Hepatocyte (in vitro differentiated cells): ENCODE results near the gene PRKCA. TPM values are rescaled to one million over a fixed set of nuclear protein-coding genes. Genes with fewer than 3 reads are reported as not detected.
A peak's percentile ranks its signal among the peaks of the same experiment; 100 is the strongest.

Experiments
- DNase-seq: peaks from one replicate; pipeline ENCODE4 v3.0.0-alpha.2; 2016; ENCODE audit warnings: low spot score
- H2AFZ ChIP-seq: fragments of 200-600 bp; sonication (generic); 2 replicates; pipeline ENCODE4 v1.6.0; 2016; ENCODE audit warnings: antibody characterized with exemption, mild to moderate bottlenecking
- H3K27ac ChIP-seq: fragments of 200-600 bp; sonication (generic); 2 replicates; pipeline ENCODE4 v1.5.1; 2016; ENCODE audit warnings: mild to moderate bottlenecking
- H3K27me3 ChIP-seq: fragments of 200-600 bp; sonication (generic); 2 replicates; pipeline ENCODE4 v1.6.1; 2016
- H3K36me3 ChIP-seq: fragments of 200-600 bp; sonication (generic); replicated peaks from 2 replicates; pipeline ENCODE4 v1.5.1; 2016; ENCODE audit warnings: low read depth; ENCODE audit not compliant: insufficient read depth
- H3K4me1 ChIP-seq: fragments of 200-600 bp; sonication (generic); 2 replicates; pipeline ENCODE4 v1.5.1; 2016; ENCODE audit warnings: mild to moderate bottlenecking, moderate library complexity; ENCODE audit not compliant: insufficient read depth
- H3K4me2 ChIP-seq: fragments of 200-600 bp; sonication (generic); 2 replicates; pipeline ENCODE4 v1.6.0; 2016
- H3K4me3 ChIP-seq: fragments of 200-600 bp; sonication (generic); 2 replicates; pipeline ENCODE4 v1.5.1; 2016; ENCODE audit warnings: mild to moderate bottlenecking
- H3K79me2 ChIP-seq: fragments of 200-600 bp; sonication (generic); 2 replicates; pipeline ENCODE4 v1.6.0; 2017; ENCODE audit warnings: mild to moderate bottlenecking
- H3K9me2 ChIP-seq: fragments of 200-600 bp; sonication (generic); replicated peaks from 2 replicates; pipeline ENCODE4 v1.6.0; 2017; ENCODE audit warnings: mild to moderate bottlenecking; ENCODE audit not compliant: insufficient read depth
- H3K9me3 ChIP-seq: fragments of 200-600 bp; sonication (generic); 2 replicates; pipeline ENCODE4 v1.5.1; 2016; ENCODE audit warnings: low read depth, mild to moderate bottlenecking
- H4K20me1 ChIP-seq: fragments of 200-600 bp; sonication (generic); 2 replicates; pipeline ENCODE4 v1.6.0; 2016; ENCODE audit warnings: mild to moderate bottlenecking; ENCODE audit not compliant: insufficient read depth, poor library complexity, severe bottlenecking
- EZH2 ChIP-seq: fragments of 200-600 bp; sonication (generic); IDR thresholded peaks from 2 replicates; pipeline ENCODE4 v1.6.1; 2016; ENCODE audit warnings: antibody characterized with exemption, mild to moderate bottlenecking, borderline replicate concordance
- EZH2phosphoT487 ChIP-seq: fragments of 200-600 bp; sonication (generic); IDR thresholded peaks from one replicate; pipeline ENCODE4 v1.6.1; 2018; ENCODE audit warnings: antibody characterized with exemption, mild to moderate bottlenecking, low read depth, moderate library complexity; ENCODE audit not compliant: unreplicated experiment, severe bottlenecking
- WGBS: methylation state at CpG from one replicate; pipeline ENCODE4 v1.1.6; 2016; ENCODE audit warnings: low lambda C conversion rate; ENCODE audit errors: missing lambda C conversion rate; 5-methylcytosine and 5-hydroxymethylcytosine counted together
- polyA plus RNA-seq: library from polyadenylated mRNA; unstranded; fragments of >200 nt; fragmentation: Nextera tagmentation; extraction: Ambion mirVana; gene quantifications from 2 replicates; pipeline ENCODE4 v1.2.1, GENCODE V29; 2016
- total RNA-seq: library from RNA; depleted of rRNA; stranded (reverse); fragments of >200 nt; gene quantifications from 2 replicates; pipeline ENCODE4 v1.2.3, GENCODE V29; 2014
- TF ChIP-seq, protein P1 (sequence below): fragments of 200-600 bp; sonication (generic); IDR thresholded peaks from 2 replicates; pipeline ENCODE4 v1.5.1; 2016; ENCODE audit warnings: antibody characterized with exemption, mild to moderate bottlenecking; ENCODE audit not compliant: poor library complexity

Gene PRKCA
- total and polyA plus RNA-seq, 2 experiments from 2014 or later = 5.9 to 18.5 TPM

DNA sequence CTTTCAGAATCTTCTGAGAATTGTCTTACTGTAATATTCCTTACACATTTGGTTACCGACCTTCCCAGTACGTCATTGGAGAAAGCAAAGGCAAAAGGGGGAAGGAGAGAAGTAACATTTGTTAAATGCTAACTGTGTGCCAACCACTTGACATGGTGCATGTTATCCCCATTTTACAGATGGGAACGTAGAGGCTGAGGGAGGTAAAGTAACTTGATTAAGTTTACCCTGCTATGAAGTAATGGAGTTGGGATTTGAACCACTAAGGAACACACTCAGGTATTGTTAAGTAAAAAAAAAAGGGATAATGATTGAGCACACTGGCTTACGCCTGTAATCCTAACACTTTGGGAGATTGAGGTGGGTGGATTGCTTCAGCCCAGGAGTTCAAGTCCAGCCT, 156.4 kb downstream of the PRKCA start:
- H3K79me2 ChIP-seq = peaks cover 2% of the 10 kb centered on the region
- H3K36me3 ChIP-seq = no peaks in the 10 kb centered on the region
- DNase-seq = no peak
- H3K4me3 ChIP-seq = no peak overlapping the region
- H3K27me3 ChIP-seq = no peaks in the 10 kb centered on the region
- TF ChIP-seq EZH2phosphoT487 (no peak), EZH2 (no peak)
- TF ChIP-seq, protein P1, sequence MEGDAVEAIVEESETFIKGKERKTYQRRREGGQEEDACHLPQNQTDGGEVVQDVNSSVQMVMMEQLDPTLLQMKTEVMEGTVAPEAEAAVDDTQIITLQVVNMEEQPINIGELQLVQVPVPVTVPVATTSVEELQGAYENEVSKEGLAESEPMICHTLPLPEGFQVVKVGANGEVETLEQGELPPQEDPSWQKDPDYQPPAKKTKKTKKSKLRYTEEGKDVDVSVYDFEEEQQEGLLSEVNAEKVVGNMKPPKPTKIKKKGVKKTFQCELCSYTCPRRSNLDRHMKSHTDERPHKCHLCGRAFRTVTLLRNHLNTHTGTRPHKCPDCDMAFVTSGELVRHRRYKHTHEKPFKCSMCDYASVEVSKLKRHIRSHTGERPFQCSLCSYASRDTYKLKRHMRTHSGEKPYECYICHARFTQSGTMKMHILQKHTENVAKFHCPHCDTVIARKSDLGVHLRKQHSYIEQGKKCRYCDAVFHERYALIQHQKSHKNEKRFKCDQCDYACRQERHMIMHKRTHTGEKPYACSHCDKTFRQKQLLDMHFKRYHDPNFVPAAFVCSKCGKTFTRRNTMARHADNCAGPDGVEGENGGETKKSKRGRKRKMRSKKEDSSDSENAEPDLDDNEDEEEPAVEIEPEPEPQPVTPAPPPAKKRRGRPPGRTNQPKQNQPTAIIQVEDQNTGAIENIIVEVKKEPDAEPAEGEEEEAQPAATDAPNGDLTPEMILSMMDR = no peak
- H2AFZ ChIP-seq = no peak overlapping the region
- H3K4me2 ChIP-seq = no peak overlapping the region
- H3K4me1 ChIP-seq = peaks cover 5% of the 10 kb centered on the region
- H4K20me1 ChIP-seq = no peaks in the 10 kb centered on the region
- no peaks in the 10 kb centered on the region for H3K9me3 ChIP-seq
- no peaks in the 10 kb centered on the region for H3K9me2 ChIP-seq
- WGBS = over 99% methylated on average over 4 of the region's 4 CpGs
- H3K27ac ChIP-seq = peak overlapping the region; percentile 72

DNA sequence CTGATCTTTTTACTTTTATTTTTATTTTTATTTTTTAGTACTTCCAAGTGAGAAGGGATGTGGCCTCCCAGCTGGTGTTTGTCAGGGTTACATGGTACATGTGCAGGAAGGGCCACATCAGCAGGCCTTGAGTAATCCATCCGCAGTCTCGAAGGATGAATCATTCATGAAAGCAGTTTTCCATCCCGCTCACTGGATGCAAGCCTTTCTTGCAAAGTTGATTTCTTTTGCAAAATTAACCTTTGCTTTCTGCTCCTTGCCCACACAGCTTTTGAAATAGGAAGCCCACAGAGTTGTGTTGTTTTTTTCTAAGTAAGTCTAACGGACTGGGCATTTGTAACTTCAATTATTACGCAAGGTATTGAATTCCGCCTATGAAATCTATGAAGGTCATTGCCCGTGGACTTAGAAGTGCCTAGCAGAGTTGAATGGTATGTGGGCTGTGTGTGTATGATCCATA, 157.4 kb downstream of the PRKCA start:
- peak overlapping the region; percentile 6 for H3K4me2 ChIP-seq
- H3K4me3 ChIP-seq = no peak overlapping the region
- H3K4me1 ChIP-seq = peaks cover 5% of the 10 kb centered on the region
- no peaks in the 10 kb centered on the region for H3K27me3 ChIP-seq
- no peak overlapping the region for H2AFZ ChIP-seq
- peaks cover 2% of the 10 kb centered on the region for H3K79me2 ChIP-seq
- 65% methylated on average over 7 of the region's 7 CpGs for WGBS
- no peaks in the 10 kb centered on the region for H3K36me3 ChIP-seq
- no peaks in the 10 kb centered on the region for H3K9me3 ChIP-seq
- TF ChIP-seq EZH2 = no peak
- TF ChIP-seq, protein P1 = no peak
- no peak for TF ChIP-seq EZH2phosphoT487
- no peaks in the 10 kb centered on the region for H4K20me1 ChIP-seq
- peak overlapping the region; percentile 72 for H3K27ac ChIP-seq
- H3K9me2 ChIP-seq = no peaks in the 10 kb centered on the region
- peak; percentile 80 for DNase-seq

DNA sequence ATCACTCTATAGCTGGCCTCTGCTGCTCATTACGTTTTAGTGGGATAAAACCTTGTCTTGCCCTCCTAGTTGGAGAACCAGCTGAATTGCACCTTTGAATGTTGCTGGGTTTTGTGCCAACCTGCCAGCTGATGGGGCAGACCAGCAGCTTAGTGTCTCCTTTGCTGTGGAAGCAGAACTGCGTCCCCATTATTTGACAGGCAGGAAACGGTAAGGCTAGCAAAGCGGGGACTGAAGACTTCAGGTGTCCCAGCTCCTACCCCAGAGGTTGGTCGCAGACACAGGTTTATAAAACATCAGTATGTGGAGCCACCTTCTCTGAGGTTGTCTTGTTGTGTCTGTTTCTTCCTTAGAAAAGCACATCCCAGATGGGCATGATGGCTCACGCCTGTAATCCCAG, 158.1 kb downstream of the PRKCA start:
- no peaks in the 10 kb centered on the region for H3K36me3 ChIP-seq
- DNase-seq = no peak
- TF ChIP-seq, protein P1 = no peak
- TF ChIP-seq EZH2phosphoT487 (no peak), EZH2 (no peak)
- peak overlapping the region; percentile 37 for H3K27ac ChIP-seq
- no peaks in the 10 kb centered on the region for H3K9me3 ChIP-seq
- no peak overlapping the region for H3K4me3 ChIP-seq
- peaks cover 2% of the 10 kb centered on the region for H3K79me2 ChIP-seq
- 97% methylated on average over 6 of the region's 6 CpGs for WGBS
- no peaks in the 10 kb centered on the region for H3K27me3 ChIP-seq
- H3K4me2 ChIP-seq = peak overlapping the region; percentile 6
- no peaks in the 10 kb centered on the region for H3K9me2 ChIP-seq
- H3K4me1 ChIP-seq = peaks cover 5% of the 10 kb centered on the region
- H4K20me1 ChIP-seq = no peaks in the 10 kb centered on the region
- no peak overlapping the region for H2AFZ ChIP-seq
